GM18861 (cell line): ENCODE data around the gene OR11L1.

Experiments used
- ATAC-seq: cut with Tn5 transposase; IDR thresholded peaks from one replicate; pipeline ENCODE4 v1.9.1; 2021; ENCODE audit not compliant: unreplicated experiment

The OR11L1 gene

GRCh38 chr1:247822060-247822459 lies 19.6 kb downstream of the OR11L1 start:
- no peak for ATAC-seq

DNA sequence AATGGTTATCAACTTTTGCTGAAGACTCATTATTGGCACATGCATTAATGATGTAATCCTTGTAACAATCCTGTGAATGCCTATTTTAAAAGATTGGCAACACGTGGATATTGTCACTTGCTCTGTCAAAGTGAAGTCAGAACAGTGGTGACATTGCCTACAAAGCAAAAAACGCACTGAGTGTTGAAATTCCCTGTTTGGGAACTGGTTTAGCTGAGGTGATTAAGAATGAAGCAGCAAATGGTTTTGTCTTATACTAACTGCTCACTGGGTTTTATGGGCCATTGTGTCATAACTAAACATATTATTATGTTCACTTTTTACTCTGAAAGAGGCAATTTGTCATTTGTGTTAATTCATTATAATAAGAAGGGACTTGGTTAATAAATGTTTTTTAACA lies 29.1 kb downstream of the OR11L1 start:
- no peak for ATAC-seq

DNA sequence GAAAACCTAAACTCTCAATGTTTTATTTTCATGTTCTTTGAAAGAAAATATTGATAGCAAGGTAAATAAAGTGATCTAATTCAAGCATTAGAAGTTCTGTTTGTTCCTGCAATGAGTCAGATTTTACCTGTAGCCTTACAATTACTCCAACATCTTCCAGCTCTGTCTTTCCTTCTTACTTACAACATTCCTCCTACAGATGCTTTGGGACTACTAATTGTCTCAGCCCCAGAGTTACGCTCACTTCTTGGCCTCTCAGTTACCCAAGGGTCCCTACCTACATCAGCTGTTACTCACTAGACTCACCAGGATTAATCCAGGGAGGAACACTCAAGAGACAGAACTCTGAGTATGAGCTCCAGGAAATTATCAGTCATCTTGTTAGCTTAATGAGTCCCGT lies 44.2 kb downstream of the OR11L1 start:
- ATAC-seq, result no peak
